Ammon's horn (tissue), 1 donor: Measurements from ENCODE around the gene LRRC1.
A peak's percentile ranks its signal among the peaks of the same experiment; 100 is the strongest.

Experiments
- DNase-seq: peaks from one replicate; pipeline ENCODE4 v3.0.0-alpha.2; 2016; ENCODE audit warnings: low spot score

Gene LRRC1

DNA sequence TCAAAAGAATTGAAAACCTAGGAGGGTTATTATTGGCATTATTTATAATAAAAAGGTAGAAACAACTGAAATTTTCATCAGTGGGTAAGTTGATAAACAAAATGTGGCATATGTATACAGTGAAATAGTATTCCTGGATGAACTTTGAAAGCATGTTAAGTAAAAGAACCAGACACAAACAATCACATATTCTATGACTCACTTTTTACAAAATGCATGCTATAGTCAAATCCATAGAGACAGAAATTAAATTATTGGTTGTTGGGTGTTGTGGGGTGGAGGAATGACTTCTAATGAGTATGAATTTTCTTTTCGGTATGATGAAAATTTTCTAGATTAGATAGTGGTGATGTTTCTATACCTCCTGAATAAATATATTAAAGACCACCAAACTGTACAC lies 94.6 kb downstream of the LRRC1 start:
- no peak for DNase-seq

DNA sequence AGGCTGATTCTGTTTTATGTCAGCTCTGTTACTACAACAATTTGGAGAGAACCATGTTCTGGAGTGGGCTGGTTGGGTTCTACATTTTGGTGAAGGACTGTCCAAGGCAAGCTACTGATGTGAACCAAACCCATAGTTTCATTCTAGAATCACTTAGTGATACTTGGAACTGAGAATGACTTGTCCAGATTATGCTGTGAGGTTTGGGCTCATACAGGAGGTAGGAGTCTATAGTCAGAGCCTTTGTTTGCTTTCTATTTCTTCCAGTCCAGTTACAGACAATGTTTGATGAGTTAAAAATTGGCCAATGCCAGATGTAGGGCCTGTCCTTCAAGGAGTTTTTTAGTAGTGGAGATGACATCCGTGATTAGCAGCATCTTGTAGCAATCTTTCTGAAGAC lies 97.9 kb downstream of the LRRC1 start:
- DNase-seq, result no peak

DNA sequence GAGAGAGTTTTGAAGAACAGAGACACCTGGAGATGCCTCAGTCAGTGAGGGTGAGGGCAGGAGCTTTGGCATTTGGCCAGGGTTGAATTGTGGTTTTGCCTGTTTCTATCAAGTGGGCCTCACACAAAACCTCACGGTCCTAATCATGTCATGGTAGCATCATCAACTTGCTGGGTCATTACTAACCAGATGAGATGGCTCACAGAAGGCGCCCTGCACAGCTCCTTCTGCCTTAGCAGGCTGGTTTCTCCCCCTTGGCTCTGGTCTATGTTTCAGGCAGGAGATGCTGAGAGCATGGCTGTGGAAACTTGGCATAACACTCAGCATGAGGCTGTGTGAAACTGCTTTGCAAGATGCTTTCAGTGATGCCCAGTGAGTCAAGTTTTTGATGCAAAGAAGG lies 99.3 kb downstream of the LRRC1 start:
- peak; percentile 65 for DNase-seq

DNA sequence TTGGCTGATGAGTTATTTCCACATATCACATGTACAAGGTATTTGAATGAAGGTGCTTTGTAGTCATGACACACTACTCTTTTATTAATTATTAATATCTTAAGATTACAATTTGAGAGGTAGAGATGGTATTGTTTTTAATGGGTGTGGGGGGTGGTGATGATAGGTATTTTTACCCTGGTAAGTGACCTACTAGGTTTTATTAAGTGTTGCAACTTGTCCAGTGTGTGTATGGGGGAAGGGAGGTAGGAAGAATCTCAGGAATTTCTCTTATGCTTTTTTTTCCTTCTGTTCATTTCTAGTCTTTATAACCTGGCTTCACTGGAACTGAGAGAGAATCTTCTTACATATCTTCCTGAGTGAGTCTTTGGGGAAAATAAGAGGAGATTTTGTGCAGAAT lies 101.4 kb downstream of the LRRC1 start:
- DNase-seq, result no peak

DNA sequence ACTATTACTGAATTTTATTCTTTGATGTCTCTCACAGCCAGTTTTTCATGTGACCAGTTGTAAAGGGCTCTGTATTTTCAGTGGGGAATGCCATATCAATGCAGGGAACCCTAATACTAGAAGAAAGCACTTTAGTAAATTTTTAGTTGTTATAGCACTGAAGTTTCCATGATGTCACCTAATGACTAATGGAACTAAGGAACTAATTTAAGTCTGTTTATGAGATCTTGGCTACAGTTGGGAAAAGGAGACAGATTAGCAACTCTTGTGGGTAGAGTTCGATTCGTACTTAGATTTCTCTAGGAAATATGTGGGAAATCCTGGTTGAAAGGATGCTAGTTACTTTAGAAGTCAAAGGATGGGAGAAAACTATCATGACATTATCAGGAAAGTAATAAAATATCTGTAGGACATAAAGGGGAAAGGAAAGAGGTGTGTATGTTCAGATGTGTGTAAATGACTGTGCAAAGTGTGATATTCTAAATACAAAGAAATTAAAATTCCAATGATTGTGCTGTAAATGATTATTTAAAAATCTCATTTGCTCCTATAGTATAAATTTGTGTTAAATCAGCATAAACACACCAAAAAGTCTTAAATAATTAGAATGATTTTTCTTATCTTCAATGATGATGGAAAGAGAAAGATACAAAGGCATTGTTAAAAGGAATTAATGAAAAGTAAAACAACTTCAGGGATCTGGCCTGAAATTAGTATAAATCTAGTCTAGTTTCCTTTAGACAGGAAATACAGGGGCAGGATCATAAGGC lies 103.4 kb downstream of the LRRC1 start:
- no peak for DNase-seq

DNA sequence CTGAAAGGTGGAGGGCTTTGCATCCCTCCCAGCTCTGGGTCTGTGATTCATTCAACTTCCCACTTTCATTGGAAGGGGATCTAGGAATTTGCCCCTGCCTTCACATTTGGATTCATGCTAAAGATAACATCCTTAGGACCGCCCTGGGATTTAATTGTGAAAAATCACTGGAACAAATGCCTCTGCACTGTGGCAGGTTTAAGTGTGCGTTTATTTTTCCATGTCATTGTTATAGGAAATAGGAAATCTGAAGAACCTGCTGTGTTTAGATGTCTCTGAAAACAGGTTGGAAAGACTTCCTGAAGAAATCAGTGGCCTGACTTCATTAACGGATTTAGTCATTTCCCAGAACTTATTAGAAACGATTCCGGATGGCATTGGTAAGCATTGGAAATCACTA lies 104.7 kb downstream of the LRRC1 start:
- DNase-seq, result no peak

DNA sequence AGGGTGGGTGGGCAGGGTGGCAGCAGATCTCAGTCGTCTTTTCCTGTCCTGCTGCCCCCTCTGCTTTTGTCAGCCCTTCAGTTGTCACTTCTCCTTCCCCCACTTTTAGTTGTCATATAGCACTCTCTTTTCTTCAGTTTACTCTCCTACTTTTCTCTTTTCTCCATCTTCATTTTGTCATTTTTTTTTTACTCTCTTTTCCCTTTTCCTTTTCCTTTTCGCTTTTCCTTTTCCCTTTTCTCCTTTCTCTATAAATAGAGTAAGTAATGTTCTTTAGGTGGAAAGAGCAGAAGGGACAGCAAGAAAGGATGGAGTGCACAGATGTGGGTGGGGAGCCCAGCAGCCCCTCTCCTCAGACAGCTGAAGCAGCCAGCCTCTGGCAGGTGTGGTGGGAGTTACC lies 108.6 kb downstream of the LRRC1 start:
- no peak for DNase-seq

DNA sequence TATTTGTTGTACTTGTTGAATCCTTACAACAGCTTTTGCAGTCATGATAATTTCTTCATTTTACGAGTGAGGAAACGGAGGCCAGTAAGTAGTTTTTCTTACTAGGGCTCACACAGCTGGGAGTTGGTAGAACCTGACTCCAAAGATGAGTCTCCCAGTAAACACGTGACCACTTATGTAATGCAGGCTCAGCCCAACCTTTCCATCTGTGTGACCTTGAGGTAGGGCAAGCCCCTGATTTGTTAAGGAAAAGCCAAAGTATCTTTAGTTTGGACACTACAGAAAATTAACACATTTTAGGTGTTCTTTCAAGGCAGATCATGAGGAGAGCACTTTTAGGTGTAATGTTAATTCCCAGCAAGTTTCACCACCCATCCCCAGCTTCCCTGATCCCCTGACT lies 111.3 kb downstream of the LRRC1 start:
- no peak for DNase-seq

DNA sequence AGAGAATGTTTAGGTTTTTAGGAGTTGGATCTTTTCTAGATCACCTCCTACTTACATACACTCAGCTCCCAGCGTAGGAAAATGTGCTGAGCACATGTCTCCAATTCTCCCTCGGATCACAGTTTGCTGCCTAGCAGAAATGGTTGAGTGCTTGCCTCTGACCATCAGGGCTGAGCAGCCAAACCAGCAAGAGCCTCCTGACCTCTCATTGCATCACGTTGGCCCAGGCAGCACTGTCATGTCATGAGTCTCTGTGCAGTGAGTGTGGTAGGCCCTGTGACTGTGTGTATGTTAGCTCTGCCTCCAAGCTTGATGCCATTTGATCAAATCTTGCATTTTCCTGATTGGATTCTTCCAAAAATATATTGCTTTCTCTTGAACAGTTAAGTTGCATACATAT lies 112.0 kb downstream of the LRRC1 start:
- peak; percentile 57 for DNase-seq

DNA sequence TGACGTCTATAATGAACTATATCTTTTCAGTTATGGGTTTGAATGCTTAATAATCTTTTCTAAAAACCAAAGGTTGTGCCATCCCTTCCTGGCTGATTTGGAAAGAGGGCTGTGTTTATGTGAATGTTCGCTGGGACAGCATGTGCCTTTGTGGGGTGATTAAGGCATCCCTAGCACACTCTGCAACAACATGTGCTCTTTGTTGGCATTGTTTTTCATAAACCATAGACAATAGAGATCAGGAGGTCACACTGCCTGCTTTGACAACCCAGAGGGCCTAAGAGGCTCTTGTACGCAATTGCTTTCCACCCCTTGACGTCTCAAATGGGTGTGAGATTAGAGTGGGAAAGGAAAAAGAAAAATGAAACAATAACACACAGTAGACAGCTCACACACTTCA lies 116.0 kb downstream of the LRRC1 start:
- peak; percentile 90 for DNase-seq

DNA sequence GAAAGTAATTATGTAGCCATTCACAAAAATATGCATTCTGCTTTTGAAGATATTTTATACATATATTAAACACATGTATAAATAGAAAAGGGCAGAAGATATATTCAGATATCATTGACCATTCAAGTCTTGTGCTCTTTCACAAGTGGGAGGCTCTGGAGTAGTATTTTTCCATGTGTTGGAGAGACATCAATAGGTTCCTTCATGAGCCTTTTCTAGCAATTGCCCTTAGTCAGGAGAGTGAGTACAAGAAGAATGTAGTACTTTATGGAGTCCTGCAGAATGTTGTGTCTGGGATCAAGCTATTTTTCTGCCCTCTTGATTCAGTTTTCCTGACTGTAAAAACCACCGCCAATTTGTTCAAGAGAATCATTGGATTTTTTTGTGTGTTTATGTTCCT lies 117.9 kb downstream of the LRRC1 start:
- peak; percentile 71 for DNase-seq

DNA sequence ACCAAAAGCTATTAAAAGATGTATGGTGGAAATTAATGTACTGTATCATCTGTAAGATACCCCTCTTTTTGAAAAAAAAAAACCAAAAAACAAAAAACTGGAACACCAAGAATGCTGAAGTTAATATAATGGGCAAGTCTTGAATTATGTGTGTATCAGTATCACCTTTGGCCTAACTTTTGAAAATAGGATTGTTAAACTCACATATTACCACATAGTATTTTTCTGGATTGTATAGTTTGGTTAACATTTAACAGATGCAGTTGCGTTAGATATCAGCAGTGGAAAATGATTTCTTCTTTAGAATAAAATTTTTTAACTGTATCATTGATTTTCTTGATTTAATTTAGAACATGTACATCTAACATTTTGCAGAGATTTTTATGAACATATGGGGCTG lies 118.5 kb downstream of the LRRC1 start:
- no peak for DNase-seq

DNA sequence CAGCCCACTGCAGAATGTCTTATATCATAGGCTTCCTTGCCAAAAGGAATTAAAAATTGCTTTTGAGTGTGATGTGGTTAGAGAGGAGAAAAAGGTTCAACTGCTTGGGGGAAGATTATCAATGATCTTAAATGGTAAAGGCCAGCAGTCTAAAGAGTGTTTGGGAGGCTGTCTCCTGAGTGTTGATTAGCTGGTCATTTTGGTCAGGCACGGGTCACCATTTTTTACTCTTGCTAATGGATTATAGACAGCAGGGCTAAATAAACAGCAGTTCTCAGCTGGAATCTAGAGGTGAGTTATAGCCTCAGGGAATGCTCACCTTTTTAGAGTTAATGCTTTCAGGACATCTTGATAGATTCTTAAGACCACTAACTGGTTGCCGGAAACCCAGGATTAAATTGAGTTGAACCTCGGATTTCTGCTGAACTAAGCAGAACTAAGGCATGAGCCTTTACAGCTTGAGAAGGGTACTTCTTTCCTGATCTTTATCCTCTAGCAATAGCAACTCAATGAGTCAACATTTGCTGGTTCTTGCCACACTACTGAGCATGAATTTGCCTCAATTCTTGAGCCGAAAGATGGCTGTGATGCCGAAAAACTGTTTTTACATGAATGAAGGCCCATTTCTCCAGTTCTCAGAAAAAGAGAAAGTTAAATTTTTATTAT lies 120.4 kb downstream of the LRRC1 start:
- no peak for DNase-seq

DNA sequence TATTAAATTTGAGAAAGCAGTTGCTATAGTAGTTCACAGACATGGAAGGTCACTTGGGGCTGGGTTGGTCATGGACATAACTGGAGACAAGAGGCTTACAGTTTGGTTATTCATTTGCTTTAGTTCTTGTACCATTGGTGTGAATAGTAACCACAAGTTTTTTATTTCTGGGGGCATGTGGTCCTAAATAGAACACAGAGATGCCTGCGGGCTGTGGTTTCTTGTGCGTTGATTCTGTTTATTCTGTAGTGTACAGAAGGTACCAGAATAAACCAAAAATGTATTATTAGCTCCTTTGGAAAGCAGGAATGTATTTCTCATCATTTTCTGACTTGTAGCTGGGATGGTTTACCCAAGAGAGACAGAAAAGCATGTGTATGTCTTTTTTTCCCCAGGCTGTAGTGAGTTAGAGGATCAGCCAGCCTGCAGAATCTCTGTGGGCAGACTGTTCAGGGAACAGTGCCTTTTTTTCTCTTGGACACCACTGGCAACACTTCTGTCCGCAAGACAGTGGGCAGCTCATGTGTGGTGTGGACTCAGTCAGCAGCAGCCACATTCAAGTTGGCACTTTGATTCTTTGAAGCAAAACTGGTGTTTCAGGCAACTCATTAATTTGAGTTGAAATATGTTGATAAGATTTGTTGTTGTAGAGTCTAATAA lies 122.1 kb downstream of the LRRC1 start:
- peak; percentile 65 for DNase-seq

DNA sequence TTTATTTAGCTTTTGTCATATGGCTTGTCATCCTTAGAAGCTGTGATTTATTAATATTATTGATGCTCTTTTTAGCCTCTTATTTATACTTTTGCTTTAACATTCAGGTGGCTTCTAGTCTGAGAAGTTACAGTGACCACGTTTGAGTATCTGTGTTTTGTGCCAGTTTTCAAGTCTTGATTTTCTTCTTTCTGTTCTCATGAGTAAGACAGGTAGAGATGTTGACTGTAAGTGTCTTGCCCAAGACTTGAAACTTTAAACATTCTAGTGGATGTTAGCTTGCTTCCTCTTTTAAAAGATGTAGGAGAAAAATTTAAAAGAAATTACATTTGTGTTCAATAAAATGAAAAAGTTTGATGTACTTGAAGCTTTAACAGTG lies 122.6 kb downstream of the LRRC1 start:
- DNase-seq, result no peak

DNA sequence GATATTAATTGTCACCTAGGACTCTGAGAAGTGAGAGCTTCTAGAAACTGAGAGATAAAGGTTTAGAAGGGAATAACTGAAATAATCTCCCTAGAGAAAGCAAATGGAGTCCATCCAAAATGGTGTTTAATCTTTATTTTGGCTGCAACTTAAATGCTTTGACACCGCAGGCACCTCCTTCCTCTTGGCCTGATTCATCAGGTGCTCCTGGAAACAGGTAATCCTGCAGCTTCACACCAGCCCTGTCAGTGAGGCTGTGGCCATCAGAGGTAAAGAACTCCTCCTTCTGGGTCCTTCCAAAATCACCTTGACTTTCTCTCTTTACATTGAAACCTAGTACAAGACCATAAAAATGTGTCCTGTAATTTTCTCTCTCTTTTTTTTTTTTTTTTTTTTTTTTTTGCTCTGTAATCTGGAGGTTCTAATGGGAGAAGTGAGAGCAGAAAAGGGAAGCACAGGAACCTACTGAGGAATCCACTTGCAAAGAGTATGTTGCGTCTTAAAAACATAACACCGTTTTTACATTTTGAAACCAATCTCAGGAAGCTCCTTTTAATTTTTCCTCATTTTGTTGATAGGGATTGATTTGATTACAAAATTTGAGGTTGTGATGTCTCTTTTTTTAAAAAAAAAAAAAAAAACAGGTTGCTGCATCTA lies 124.2 kb downstream of the LRRC1 start:
- DNase-seq, result no peak

DNA sequence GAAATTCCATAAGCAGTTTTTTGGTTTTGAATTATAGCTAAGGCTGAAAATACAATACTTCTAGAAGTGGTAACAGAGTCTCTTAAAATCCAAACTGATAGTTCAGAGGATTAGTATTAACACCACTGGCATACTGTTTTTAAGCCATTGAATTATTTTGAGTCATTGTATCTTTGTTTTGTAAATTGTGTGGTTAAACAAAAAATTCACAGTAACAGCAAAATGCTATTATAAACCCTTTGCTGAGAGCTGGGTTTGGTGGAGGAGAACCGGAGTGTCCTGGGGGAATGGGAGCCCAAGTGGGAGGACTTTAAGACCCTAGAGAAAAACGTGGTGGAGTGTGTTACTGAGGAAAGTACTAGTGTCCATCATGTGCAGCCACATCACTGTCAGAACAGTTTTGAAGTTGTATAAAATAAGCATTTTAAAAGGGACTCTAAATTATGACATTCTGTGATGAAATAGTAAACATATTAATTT lies 125.1 kb downstream of the LRRC1 start:
- DNase-seq, result no peak

DNA sequence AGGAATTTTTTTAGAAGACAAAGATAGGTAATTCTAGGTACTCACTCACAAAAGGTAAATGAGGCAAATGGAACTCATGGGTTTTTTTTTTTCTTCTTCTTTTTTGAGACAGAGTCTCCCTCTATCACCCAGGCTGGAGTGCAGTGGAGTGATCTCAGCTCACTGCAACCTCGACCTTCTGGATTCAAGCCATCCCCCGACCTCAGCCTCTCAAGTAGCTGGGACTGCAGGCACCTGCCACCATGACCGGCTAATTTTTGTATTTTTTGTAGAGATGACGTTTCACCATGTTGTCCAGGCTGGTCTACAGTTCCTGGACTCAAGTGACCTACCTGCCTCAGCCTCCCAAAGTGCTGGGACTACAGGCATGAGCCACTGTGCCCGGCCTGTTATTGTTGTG lies 126.1 kb downstream of the LRRC1 start:
- DNase-seq, result no peak

DNA sequence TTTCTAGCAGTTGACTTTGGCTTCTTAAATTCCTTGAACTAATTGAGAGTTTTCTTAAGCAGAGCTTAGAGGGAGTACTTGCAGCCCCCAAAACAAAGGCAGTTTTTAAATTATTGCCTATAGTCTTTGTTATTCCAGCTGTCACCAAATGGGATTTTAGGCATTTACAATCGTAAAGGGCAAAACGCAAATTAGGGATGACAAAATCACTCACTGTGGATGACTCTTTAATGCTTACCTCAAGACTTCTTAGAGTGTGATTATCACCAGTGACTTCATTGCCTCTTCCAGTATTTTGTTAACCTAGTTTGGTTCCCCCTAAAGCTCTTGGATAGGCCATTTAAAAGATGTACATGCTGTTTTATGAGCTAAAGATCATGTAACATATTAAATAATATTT lies 126.8 kb downstream of the LRRC1 start:
- no peak for DNase-seq

DNA sequence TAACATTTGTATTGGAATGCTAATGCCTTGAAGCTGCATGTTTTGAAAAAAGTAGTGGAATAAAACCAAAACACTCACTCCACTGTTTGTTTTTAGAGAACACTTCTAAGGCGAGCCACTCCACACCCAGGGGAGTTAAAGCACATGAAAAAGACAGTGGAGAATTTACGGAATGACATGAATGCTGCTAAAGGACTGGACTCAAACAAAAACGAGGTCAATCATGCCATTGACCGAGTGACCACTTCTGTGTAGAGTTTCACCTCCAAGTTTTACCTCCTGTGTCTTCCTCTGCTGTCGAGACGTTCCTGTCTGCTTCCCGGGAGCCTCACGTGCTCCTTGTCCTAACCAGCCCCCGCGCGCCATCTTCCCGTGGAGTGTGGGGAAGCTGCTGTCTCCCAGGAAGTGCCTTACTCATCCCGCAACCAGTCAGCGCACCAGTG lies 127.8 kb downstream of the LRRC1 start:
- DNase-seq, result no peak

DNA sequence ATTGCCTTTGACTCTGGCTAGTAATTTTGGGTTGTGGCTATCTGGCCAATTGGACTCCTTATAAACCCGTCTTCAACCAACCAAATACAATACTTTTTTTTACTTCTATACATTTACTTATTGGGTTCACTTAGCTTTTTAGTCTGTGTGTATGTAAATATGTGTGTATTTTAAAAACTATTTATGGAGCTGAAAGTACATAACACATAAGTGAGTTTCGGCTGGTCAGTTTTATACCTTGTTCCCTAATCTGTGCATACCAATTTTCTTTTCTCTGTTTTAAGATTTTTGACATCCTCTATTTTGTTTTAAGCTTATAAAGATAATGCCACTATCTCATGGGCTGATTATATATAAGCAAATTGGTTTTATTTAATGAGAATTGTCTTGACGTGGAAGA lies 129.5 kb downstream of the LRRC1 start:
- DNase-seq, result no peak

DNA sequence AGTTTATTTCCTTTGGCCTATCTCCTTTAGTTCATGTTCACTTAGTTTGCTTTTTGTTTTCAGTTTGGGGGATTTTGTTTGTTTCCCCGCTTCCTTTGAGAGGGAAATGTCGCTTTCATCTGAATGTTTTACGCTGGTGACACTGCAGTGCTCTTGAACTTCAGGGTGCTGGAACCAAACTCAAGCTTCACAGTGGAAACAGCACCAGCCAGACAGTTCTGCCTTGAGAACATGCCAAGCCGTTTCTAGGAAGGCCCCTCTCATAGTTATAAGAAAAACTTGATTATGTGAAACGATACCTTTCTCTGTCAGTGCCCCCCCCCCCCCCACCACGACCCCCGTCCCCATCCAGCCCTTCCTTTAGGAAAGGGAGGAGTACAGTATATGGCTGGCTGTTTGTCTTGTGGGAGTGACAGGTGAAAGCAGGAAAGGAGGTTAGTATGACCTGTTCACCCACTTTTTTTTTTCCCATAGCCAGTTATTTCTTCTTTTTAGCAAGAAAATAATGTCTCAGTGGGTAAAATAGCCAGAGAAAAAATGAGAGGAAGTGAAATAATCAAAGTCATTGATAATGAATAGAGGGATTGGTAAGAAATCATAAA lies 130.1 kb downstream of the LRRC1 start:
- no peak for DNase-seq
